Measurements from ENCODE around the gene TMPRSS11A. TPM values are rescaled to one million over a fixed set of nuclear protein-coding genes. Genes with fewer than 3 reads are reported as not detected.

TMPRSS11A gene
- polyA plus RNA-seq, 1 donor (not counting 4 experiments of a cell fraction or from before 2014, with no cell fraction given), result 0.03 TPM

- dilution Hi-C loops (cut with MboI; ENCODE audit: extremely low pct_ligation_motif_present, low sequenced_read_pairs), result no loop called here
- H3K4me2 ChIP-seq (ENCODE audit: control insufficient read depth, extremely low read depth, insufficient read depth, low read depth, low read length), result no peak overlapping the region
- FAIRE-seq (no peak), DNase-seq (ENCODE audit: low read depth, low spot score) (no peak)
- H3K9me1 ChIP-seq (ENCODE audit: control insufficient read depth, extremely low read depth, insufficient read depth, low read length), result no peaks in the 10 kb centered on the region
- TF ChIP-seq CTCF (optimal IDR thresholded peaks at IDR 0.05 in 1 of 3, IDR thresholded peaks at IDR 0.05 in 1 of 3, conservative IDR thresholded peaks at IDR 0.05 in 1 of 3; ENCODE audit: extremely low read depth in 1 of 3, insufficient read depth in 2 of 3, low read length in 3 of 3) (no peak), EZH2 (IDR thresholded peaks at IDR 0.05; ENCODE audit: low read length) (no peak)
- no peaks in the 10 kb centered on the region for H3K36me3 ChIP-seq (ENCODE audit: control insufficient read depth in 2 of 2, extremely low read depth in 1 of 2, insufficient read depth in 2 of 2, low read length in 2 of 2)
- H3K4me3 ChIP-seq (ENCODE audit: control insufficient read depth in 2 of 3, extremely low read depth in 1 of 3, insufficient read depth in 2 of 3, low read depth in 1 of 3, low read length in 3 of 3), result no peak overlapping the region
- no peak overlapping the region for H2AFZ ChIP-seq (ENCODE audit: control insufficient read depth, low read length)
- no peaks in the 10 kb centered on the region for H3K79me2 ChIP-seq (ENCODE audit: control insufficient read depth, insufficient read depth, low read length)
- no peaks in the 10 kb centered on the region for H3K27me3 ChIP-seq (ENCODE audit: control insufficient read depth, extremely low read depth, insufficient read depth, low read length)
- H3K9me3 ChIP-seq (ENCODE audit: control insufficient read depth, low read depth, low read length), result no peaks in the 10 kb centered on the region
- no peak overlapping the region for H3K27ac ChIP-seq (ENCODE audit: control insufficient read depth, insufficient read depth, low read length)
- no peak overlapping the region for H3K9ac ChIP-seq (ENCODE audit: control insufficient read depth, extremely low read depth, insufficient read depth, low read length)
- H4K20me1 ChIP-seq (ENCODE audit: control insufficient read depth, extremely low read depth, insufficient read depth, low read length), result no peaks in the 10 kb centered on the region
- peaks cover 11% of the 10 kb centered on the region for H3K4me1 ChIP-seq (ENCODE audit: control insufficient read depth, extremely low read depth, insufficient read depth, low read length)
Observed at GRCh38 chr4:67891645-67892044, 71.6 kb downstream of the TMPRSS11A start.

GRCh38 chr4:67886281-67886680, 77.0 kb downstream of the TMPRSS11A start:
- Histone ChIP-seq H2AFZ (ENCODE audit: control insufficient read depth, low read length) (peak overlapping the region; percentile 51), H3K27ac (ENCODE audit: control insufficient read depth, insufficient read depth, low read length) (peak overlapping the region; percentile 89)

More at GRCh38 chr4:67886281-67886680, 77.0 kb downstream of the TMPRSS11A start:
- H3K4me3 ChIP-seq (ENCODE audit: control insufficient read depth in 2 of 3, extremely low read depth in 1 of 3, insufficient read depth in 2 of 3, low read depth in 1 of 3, low read length in 3 of 3), result peak overlapping the region in 2 of 3 experiments; percentile 13 to 15
- no peak for TF ChIP-seq EZH2 (IDR thresholded peaks at IDR 0.05; ENCODE audit: low read length)
- no peak for TF ChIP-seq CTCF (optimal IDR thresholded peaks at IDR 0.05 in 1 of 3, IDR thresholded peaks at IDR 0.05 in 1 of 3, conservative IDR thresholded peaks at IDR 0.05 in 1 of 3; ENCODE audit: extremely low read depth in 1 of 3, insufficient read depth in 2 of 3, low read length in 3 of 3)
- DNase-seq (ENCODE audit: low read depth, low spot score) (no peak), FAIRE-seq (peak; percentile 71)
- no peaks in the 10 kb centered on the region for H3K9me1 ChIP-seq (ENCODE audit: control insufficient read depth, extremely low read depth, insufficient read depth, low read length)
- H3K9ac ChIP-seq (ENCODE audit: control insufficient read depth, extremely low read depth, insufficient read depth, low read length), result peak overlapping the region; percentile 47
- peaks cover 38% of the 10 kb centered on the region for H3K4me1 ChIP-seq (ENCODE audit: control insufficient read depth, extremely low read depth, insufficient read depth, low read length)
- dilution Hi-C loops (cut with MboI; ENCODE audit: extremely low pct_ligation_motif_present, low sequenced_read_pairs), result no loop called here
- no peaks in the 10 kb centered on the region for H3K9me3 ChIP-seq (ENCODE audit: control insufficient read depth, low read depth, low read length)
- H3K27me3 ChIP-seq (ENCODE audit: control insufficient read depth, extremely low read depth, insufficient read depth, low read length), result no peaks in the 10 kb centered on the region
- no peaks in the 10 kb centered on the region for H3K36me3 ChIP-seq (ENCODE audit: control insufficient read depth in 2 of 2, extremely low read depth in 1 of 2, insufficient read depth in 2 of 2, low read length in 2 of 2)
- H3K4me2 ChIP-seq (ENCODE audit: control insufficient read depth, extremely low read depth, insufficient read depth, low read depth, low read length), result peak overlapping the region; percentile 64
- no peaks in the 10 kb centered on the region for H3K79me2 ChIP-seq (ENCODE audit: control insufficient read depth, insufficient read depth, low read length)
- no peaks in the 10 kb centered on the region for H4K20me1 ChIP-seq (ENCODE audit: control insufficient read depth, extremely low read depth, insufficient read depth, low read length)

All from keratinocyte (primary cell).